HL-60 (cell line): ENCODE results near the gene SDR42E2.
A peak's percentile ranks its signal among the peaks of the same experiment; 100 is the strongest.

Source experiments
- DNase-seq, 2 experiments: peaks; one replicate each; pipeline ENCODE4 v3.0.0-alpha.2; 2010 to 2020; ENCODE audit warnings: low read depth in 1 of 2, low spot score in 1 of 2
- H3K27ac ChIP-seq: fragments of 250-450 bp; sonication (Bioruptor Pico); replicated peaks from 2 replicates; pipeline ENCODE4 v1.5.1; 2020; ENCODE audit warnings: mild to moderate bottlenecking, moderate library complexity
- H3K27me3 ChIP-seq: fragments of 250-450 bp; sonication (Bioruptor Pico); 2 replicates; pipeline ENCODE4 v1.5.1; 2021; ENCODE audit warnings: mild to moderate bottlenecking, moderate library complexity; ENCODE audit not compliant: insufficient read depth, poor library complexity, severe bottlenecking
- H3K4me3 ChIP-seq: replicated peaks from 2 replicates; pipeline ENCODE4 v1.5.1; 2011; ENCODE audit warnings: mild to moderate bottlenecking, control low read depth, low read length; ENCODE audit not compliant: insufficient read depth
- GABPA ChIP-seq: IDR thresholded peaks from 2 replicates; pipeline ENCODE4 v1.6.1; 2012; ENCODE audit warnings: low read depth
- POLR2AphosphoS5 ChIP-seq: IDR thresholded peaks from 2 replicates; pipeline ENCODE4 v1.6.1; 2012; ENCODE audit warnings: low read depth
- SPI1 ChIP-seq: IDR thresholded peaks from 2 replicates; pipeline ENCODE4 v1.6.1; 2012; ENCODE audit warnings: low read depth, mild to moderate bottlenecking, borderline replicate concordance
- TF ChIP-seq, protein P1 (sequence below): IDR thresholded peaks from 2 replicates; pipeline ENCODE4 v1.6.1; 2012; ENCODE audit warnings: low read depth; ENCODE audit not compliant: insufficient replicate concordance
- TF ChIP-seq, protein P2 (sequence below): IDR thresholded peaks from one replicate; pipeline ENCODE4 v1.5.1; 2011; ENCODE audit warnings: low read length, control low read depth, inconsistent platforms; ENCODE audit not compliant: insufficient read depth

The SDR42E2 gene

DNA sequence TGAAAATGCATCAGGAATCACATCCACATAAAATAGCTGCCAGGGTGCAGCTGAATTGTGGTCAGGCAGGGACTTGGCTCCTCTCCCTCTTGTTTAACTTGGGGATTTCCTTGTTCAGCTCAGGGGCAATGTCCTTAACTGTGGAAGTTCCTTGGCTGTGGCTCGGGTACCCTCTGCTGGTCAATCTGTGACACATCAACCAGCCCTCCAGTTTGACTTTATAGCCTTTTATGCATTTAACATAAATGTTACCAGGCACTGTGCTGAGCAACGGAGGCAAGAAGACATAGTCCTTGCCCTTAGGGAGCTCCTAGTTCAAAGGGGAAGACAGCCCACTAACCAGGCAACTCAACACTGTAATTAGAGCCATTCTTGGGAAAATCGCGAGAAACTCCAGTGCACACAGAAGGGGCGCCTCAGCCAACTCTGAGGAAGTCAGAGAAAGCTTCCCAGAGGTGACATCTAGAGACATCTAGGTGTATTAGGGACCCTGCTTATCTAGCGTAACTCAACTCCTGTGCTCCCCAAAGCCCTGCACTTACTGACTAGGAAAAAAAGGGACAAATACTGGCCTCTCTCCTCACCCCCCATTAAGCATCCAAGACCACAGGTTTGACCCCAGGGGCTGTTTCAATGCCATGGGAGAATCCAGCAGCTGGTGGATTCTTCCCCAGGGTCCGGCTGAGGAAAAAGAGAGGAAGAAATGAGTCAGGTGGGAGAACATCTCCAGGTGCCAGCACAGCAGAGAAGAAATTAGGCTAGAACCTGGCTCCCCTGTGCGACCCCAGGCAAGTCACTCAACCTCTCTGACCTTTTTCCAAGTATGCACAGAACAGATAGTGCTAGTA, 26.5 kb downstream of the SDR42E2 start:
- TF ChIP-seq, protein P1, sequence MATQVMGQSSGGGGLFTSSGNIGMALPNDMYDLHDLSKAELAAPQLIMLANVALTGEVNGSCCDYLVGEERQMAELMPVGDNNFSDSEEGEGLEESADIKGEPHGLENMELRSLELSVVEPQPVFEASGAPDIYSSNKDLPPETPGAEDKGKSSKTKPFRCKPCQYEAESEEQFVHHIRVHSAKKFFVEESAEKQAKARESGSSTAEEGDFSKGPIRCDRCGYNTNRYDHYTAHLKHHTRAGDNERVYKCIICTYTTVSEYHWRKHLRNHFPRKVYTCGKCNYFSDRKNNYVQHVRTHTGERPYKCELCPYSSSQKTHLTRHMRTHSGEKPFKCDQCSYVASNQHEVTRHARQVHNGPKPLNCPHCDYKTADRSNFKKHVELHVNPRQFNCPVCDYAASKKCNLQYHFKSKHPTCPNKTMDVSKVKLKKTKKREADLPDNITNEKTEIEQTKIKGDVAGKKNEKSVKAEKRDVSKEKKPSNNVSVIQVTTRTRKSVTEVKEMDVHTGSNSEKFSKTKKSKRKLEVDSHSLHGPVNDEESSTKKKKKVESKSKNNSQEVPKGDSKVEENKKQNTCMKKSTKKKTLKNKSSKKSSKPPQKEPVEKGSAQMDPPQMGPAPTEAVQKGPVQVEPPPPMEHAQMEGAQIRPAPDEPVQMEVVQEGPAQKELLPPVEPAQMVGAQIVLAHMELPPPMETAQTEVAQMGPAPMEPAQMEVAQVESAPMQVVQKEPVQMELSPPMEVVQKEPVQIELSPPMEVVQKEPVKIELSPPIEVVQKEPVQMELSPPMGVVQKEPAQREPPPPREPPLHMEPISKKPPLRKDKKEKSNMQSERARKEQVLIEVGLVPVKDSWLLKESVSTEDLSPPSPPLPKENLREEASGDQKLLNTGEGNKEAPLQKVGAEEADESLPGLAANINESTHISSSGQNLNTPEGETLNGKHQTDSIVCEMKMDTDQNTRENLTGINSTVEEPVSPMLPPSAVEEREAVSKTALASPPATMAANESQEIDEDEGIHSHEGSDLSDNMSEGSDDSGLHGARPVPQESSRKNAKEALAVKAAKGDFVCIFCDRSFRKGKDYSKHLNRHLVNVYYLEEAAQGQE = no peak
- TF ChIP-seq, protein P2, sequence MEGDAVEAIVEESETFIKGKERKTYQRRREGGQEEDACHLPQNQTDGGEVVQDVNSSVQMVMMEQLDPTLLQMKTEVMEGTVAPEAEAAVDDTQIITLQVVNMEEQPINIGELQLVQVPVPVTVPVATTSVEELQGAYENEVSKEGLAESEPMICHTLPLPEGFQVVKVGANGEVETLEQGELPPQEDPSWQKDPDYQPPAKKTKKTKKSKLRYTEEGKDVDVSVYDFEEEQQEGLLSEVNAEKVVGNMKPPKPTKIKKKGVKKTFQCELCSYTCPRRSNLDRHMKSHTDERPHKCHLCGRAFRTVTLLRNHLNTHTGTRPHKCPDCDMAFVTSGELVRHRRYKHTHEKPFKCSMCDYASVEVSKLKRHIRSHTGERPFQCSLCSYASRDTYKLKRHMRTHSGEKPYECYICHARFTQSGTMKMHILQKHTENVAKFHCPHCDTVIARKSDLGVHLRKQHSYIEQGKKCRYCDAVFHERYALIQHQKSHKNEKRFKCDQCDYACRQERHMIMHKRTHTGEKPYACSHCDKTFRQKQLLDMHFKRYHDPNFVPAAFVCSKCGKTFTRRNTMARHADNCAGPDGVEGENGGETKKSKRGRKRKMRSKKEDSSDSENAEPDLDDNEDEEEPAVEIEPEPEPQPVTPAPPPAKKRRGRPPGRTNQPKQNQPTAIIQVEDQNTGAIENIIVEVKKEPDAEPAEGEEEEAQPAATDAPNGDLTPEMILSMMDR = peak; percentile 85
- no peak for TF ChIP-seq POLR2AphosphoS5
- TF ChIP-seq SPI1 = peak; percentile 9; the same call in 1 of the 2 replicates
- TF ChIP-seq GABPA = no peak
- Histone ChIP-seq H3K27ac (no peak overlapping the region), H3K27me3 (no peaks in the 10 kb centered on the region), H3K4me3 (no peak overlapping the region)
- DNase-seq = peak in 1 of 2 experiments; percentile 74

DNA sequence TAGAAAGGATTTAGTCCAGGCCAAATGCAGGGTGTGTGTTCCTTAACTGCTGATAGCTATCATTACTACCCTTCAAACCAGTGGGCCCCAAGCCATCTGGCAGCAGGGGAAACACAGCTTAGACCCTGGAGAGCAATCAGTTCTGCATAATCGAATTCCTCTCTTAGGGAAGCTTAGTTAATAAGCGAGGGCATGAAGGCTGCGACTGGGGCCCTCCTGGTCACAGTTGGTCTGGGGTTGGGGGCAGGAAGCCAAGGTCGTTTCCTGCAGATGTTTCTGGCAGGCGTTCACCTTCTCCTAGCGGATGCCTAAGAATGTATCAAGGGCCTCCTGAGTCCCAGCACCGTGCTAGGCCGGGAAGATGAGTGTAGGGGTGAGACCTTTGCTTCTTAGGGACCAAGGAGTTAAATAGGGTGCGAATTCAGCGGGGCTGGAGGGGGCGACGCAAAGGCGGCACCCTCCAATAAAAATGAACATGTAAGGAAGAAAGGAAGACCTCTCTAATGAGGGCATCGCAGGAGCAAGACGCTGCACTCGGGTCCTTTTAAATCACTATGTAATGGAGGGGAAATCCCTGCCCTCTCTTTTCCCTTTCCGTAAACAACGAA, 27.3 kb downstream of the SDR42E2 start:
- TF ChIP-seq, protein P1 = no peak
- TF ChIP-seq POLR2AphosphoS5 (no peak), GABPA (no peak), SPI1 (no peak)
- TF ChIP-seq, protein P2 = no peak
- Histone ChIP-seq H3K4me3 (peak overlapping the region; percentile 95), H3K27me3 (no peaks in the 10 kb centered on the region), H3K27ac (no peak overlapping the region)
- no peak for DNase-seq

DNA sequence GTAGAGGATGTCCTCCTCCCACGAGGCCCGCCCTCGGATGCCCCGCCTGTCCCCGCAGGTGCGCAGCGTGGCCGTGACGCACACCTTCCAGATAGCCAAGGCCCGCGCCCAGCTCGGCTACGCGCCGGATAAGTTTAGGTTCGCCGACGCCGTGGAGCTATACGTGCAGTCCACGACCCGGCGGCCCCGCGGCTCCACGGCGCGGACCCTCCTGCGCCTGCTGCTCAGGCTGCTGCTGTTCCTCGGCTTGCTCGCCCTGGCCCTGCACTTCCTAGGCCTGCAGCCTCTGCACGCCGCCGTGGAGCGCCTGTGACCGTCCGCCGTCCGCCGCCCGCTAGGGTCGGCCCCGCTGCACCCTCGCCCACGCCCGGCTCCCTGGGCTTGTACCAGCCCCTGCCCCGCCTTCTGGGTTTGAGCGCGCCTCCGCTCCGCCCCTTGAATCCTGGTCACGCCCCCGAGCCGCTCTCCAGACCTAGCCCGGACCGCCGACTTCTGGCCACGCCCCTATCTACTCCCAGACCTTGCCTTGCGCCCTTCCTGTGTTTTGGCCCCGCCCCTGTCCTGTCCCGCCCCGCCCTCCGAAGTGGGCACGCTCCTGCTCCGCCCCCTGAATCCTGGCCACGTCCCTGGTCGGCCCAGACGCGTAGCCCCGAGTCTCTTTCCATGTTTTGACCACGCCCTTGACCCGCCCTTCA, 27.9 kb downstream of the SDR42E2 start:
- H3K4me3 ChIP-seq = peak overlapping the region; percentile 95
- H3K27ac ChIP-seq = peak overlapping the region; percentile 18; the same call in 1 of the 2 replicates
- peak; percentile 36 to 98 for DNase-seq
- TF ChIP-seq, protein P1 = no peak
- TF ChIP-seq GABPA (no peak), SPI1 (no peak), POLR2AphosphoS5 (no peak)
- TF ChIP-seq, protein P2 = no peak
- no peaks in the 10 kb centered on the region for H3K27me3 ChIP-seq
